Measurements from ENCODE around the gene GALNT13. TPM values are rescaled to one million over a fixed set of nuclear protein-coding genes. Genes with fewer than 3 reads are reported as not detected.

The GALNT13 gene
- total and polyA plus RNA-seq, 5 experiments from 2014 or later = not detected

- H3K4me1 Mint-ChIP-seq = no peaks in the 10 kb centered on the region
- peaks cover 6 to 37% (median 14%) of the 10 kb centered on the region in 9 donors for H3K9me3 Mint-ChIP-seq
- no peaks in the 10 kb centered on the region for H3K36me3 Mint-ChIP-seq
- ATAC-seq (no peak), DNase-seq (no peak)
- H3K27ac Mint-ChIP-seq = no peak overlapping the region
- POLR2A ChIA-PET = no interaction called here
- H3K27me3 Mint-ChIP-seq = no peaks in the 10 kb centered on the region
- H3K4me3 Mint-ChIP-seq = no peak overlapping the region
Measured at GRCh38 chr2:154067124-154067523, 195.4 kb downstream of the GALNT13 start.

- peaks cover 0 to 12% (median 0%) of the 10 kb centered on the region in 9 donors for H3K9me3 Mint-ChIP-seq
- H3K27me3 Mint-ChIP-seq = no peaks in the 10 kb centered on the region
- no peaks in the 10 kb centered on the region for H3K4me1 Mint-ChIP-seq
- DNase-seq (no peak), ATAC-seq (no peak)
- no peak overlapping the region for H3K4me3 Mint-ChIP-seq
- no peaks in the 10 kb centered on the region for H3K36me3 Mint-ChIP-seq
- POLR2A ChIA-PET = no interaction called here
- H3K27ac Mint-ChIP-seq = no peak overlapping the region
Measured at GRCh38 chr2:154078926-154079325, 207.2 kb downstream of the GALNT13 start.

- no peak for DNase-seq
- Mint-ChIP-seq H3K36me3 (no peaks in the 10 kb centered on the region), H3K27me3 (no peaks in the 10 kb centered on the region), H3K4me3 (no peak overlapping the region), H3K9me3 (peaks cover 0 to 6% (median 0%) of the 10 kb centered on the region in 9 donors), H3K4me1 (no peaks in the 10 kb centered on the region), H3K27ac (no peak overlapping the region)
- no peak for ATAC-seq
- POLR2A ChIA-PET = no interaction called here
Measured at GRCh38 chr2:154092571-154092970, 220.8 kb downstream of the GALNT13 start.

- no peaks in the 10 kb centered on the region for H3K27me3 Mint-ChIP-seq
- no peak for ATAC-seq
- H3K9me3 Mint-ChIP-seq = peaks cover 0 to 4% (median 0%) of the 10 kb centered on the region in 9 donors
- H3K36me3 Mint-ChIP-seq = no peaks in the 10 kb centered on the region
- H3K4me1 Mint-ChIP-seq = no peaks in the 10 kb centered on the region
- no peak for DNase-seq
- POLR2A ChIA-PET = no interaction called here
- no peak overlapping the region for H3K4me3 Mint-ChIP-seq
- H3K27ac Mint-ChIP-seq = no peak overlapping the region
Measured at GRCh38 chr2:154093856-154094255, 222.1 kb downstream of the GALNT13 start.

- ATAC-seq (no peak), DNase-seq (no peak)
- H3K4me3 Mint-ChIP-seq = no peak overlapping the region
- H3K4me1 Mint-ChIP-seq = no peaks in the 10 kb centered on the region
- no peaks in the 10 kb centered on the region for H3K27me3 Mint-ChIP-seq
- POLR2A ChIA-PET = no interaction called here
- peaks cover 2 to 19% (median 7%) of the 10 kb centered on the region in 9 donors for H3K9me3 Mint-ChIP-seq
- H3K36me3 Mint-ChIP-seq = no peaks in the 10 kb centered on the region
- H3K27ac Mint-ChIP-seq = no peak overlapping the region
Measured at GRCh38 chr2:154097833-154098398, 226.2 kb downstream of the GALNT13 start.

- DNase-seq (no peak), ATAC-seq (no peak)
- no peak overlapping the region for H3K27ac Mint-ChIP-seq
- H3K4me3 Mint-ChIP-seq = no peak overlapping the region
- no peaks in the 10 kb centered on the region for H3K4me1 Mint-ChIP-seq
- peaks cover 0 to 10% (median 0%) of the 10 kb centered on the region in 3 donors for H3K36me3 Mint-ChIP-seq
- no peaks in the 10 kb centered on the region for H3K27me3 Mint-ChIP-seq
- POLR2A ChIA-PET = no interaction called here
- H3K9me3 Mint-ChIP-seq = peaks cover 4 to 43% (median 28%) of the 10 kb centered on the region in 9 donors
Measured at GRCh38 chr2:154120706-154121105, 249.0 kb downstream of the GALNT13 start.

- peaks cover 0 to 12% (median 4%) of the 10 kb centered on the region in 9 donors for H3K9me3 Mint-ChIP-seq
Measured at GRCh38 chr2:154125891-154126290, 254.2 kb downstream of the GALNT13 start.

GRCh38 chr2:154130821-154131220, 259.1 kb downstream of the GALNT13 start:
- Mint-ChIP-seq H3K9me3 (peaks cover 0 to 7% (median 0%) of the 10 kb centered on the region in 9 donors), H3K4me3 (no peak overlapping the region), H3K27ac (no peak overlapping the region), H3K4me1 (no peaks in the 10 kb centered on the region), H3K36me3 (no peaks in the 10 kb centered on the region), H3K27me3 (no peaks in the 10 kb centered on the region)
- DNase-seq (no peak), ATAC-seq (no peak)
- POLR2A ChIA-PET = no interaction called here

More at GRCh38 chr2:154125891-154126290, 254.2 kb downstream of the GALNT13 start:
- no peak overlapping the region for H3K27ac Mint-ChIP-seq
- POLR2A ChIA-PET = no interaction called here
- no peak overlapping the region for H3K4me3 Mint-ChIP-seq
- DNase-seq = no peak
- peaks cover 0 to 2% (median 0%) of the 10 kb centered on the region in 3 donors for H3K36me3 Mint-ChIP-seq
- H3K27me3 Mint-ChIP-seq = no peaks in the 10 kb centered on the region
- H3K4me1 Mint-ChIP-seq = no peaks in the 10 kb centered on the region
- ATAC-seq = no peak

GRCh38 chr2:154132827-154133226, 261.1 kb downstream of the GALNT13 start:
- no peaks in the 10 kb centered on the region for H3K27me3 Mint-ChIP-seq
- H3K4me3 Mint-ChIP-seq = no peak overlapping the region
- POLR2A ChIA-PET = no interaction called here
- DNase-seq = no peak
- H3K4me1 Mint-ChIP-seq = no peaks in the 10 kb centered on the region
- H3K9me3 Mint-ChIP-seq = peaks cover 0 to 6% (median 0%) of the 10 kb centered on the region in 9 donors
- ATAC-seq = no peak
- no peak overlapping the region for H3K27ac Mint-ChIP-seq
- H3K36me3 Mint-ChIP-seq = no peaks in the 10 kb centered on the region

- H3K36me3 Mint-ChIP-seq = no peaks in the 10 kb centered on the region
Measured at GRCh38 chr2:154133823-154134222, 262.1 kb downstream of the GALNT13 start.

GRCh38 chr2:154140249-154141025, 268.7 kb downstream of the GALNT13 start:
- H3K4me3 Mint-ChIP-seq = no peak overlapping the region
- ATAC-seq (no peak), DNase-seq (no peak)
- H3K4me1 Mint-ChIP-seq = no peaks in the 10 kb centered on the region
- peaks cover 0 to 2% (median 0%) of the 10 kb centered on the region in 9 donors for H3K9me3 Mint-ChIP-seq
- no peak overlapping the region for H3K27ac Mint-ChIP-seq
- no peaks in the 10 kb centered on the region for H3K27me3 Mint-ChIP-seq
- no peaks in the 10 kb centered on the region for H3K36me3 Mint-ChIP-seq
- POLR2A ChIA-PET = no interaction called here

More at GRCh38 chr2:154133823-154134222, 262.1 kb downstream of the GALNT13 start:
- H3K4me3 Mint-ChIP-seq = no peak overlapping the region
- peak overlapping the region in 1 of 10 donors; percentile 34 for H3K27ac Mint-ChIP-seq
- DNase-seq (no peak), ATAC-seq (no peak)
- no peaks in the 10 kb centered on the region for H3K27me3 Mint-ChIP-seq
- POLR2A ChIA-PET = no interaction called here
- no peaks in the 10 kb centered on the region for H3K4me1 Mint-ChIP-seq
- peaks cover 0 to 6% (median 0%) of the 10 kb centered on the region in 9 donors for H3K9me3 Mint-ChIP-seq

- ATAC-seq (no peak), DNase-seq (no peak)
- Mint-ChIP-seq H3K4me3 (no peak overlapping the region), H3K4me1 (no peaks in the 10 kb centered on the region), H3K36me3 (no peaks in the 10 kb centered on the region), H3K27ac (no peak overlapping the region), H3K9me3 (peaks cover 0 to 2% (median 0%) of the 10 kb centered on the region in 9 donors), H3K27me3 (no peaks in the 10 kb centered on the region)
- POLR2A ChIA-PET = no interaction called here
Measured at GRCh38 chr2:154142480-154142879, 270.8 kb downstream of the GALNT13 start.

- no peak overlapping the region for H3K27ac Mint-ChIP-seq
- no peaks in the 10 kb centered on the region for H3K36me3 Mint-ChIP-seq
- H3K4me1 Mint-ChIP-seq = no peaks in the 10 kb centered on the region
- H3K27me3 Mint-ChIP-seq = no peaks in the 10 kb centered on the region
- H3K9me3 Mint-ChIP-seq = peaks cover 0 to 2% (median 0%) of the 10 kb centered on the region in 9 donors
- DNase-seq = no peak
- H3K4me3 Mint-ChIP-seq = no peak overlapping the region
- ATAC-seq = no peak
- POLR2A ChIA-PET = no interaction called here
Measured at GRCh38 chr2:154143105-154143504, 271.4 kb downstream of the GALNT13 start.

Data from naive thymus-derived CD8-positive, alpha-beta T cell (primary cell).